ENCODE results near the gene DYDC2. TPM values are rescaled to one million over a fixed set of nuclear protein-coding genes. Genes with fewer than 3 reads are reported as not detected.

The DYDC2 gene
- polyA plus RNA-seq, 2 of the 4 experiments (the other 2 are of a cell fraction) = 0.04 TPM; not detected in 1

GRCh38 chr10:80333983-80334382, 22.6 kb upstream of the DYDC2 start:
- no peak for FAIRE-seq
- H3K27ac ChIP-seq = no peak overlapping the region
- peaks cover 3% of the 10 kb centered on the region; the same call in 1 of the 3 replicates for H3K9me3 ChIP-seq
- no peaks in the 10 kb centered on the region for H3K4me1 ChIP-seq
- DNase-seq (ENCODE audit: low read depth in 1 of 2, low spot score in 1 of 2) = no peak
- TF ChIP-seq FOSB (CRISPR knock-in tag; IDR thresholded peaks at IDR 0.05) = no peak
- no peak for TF ChIP-seq TP53 (CRISPR knock-in tag; IDR thresholded peaks at IDR 0.05)
- no peak for TF ChIP-seq ZFP36 (IDR thresholded peaks at IDR 0.05; ENCODE audit: borderline replicate concordance, partially characterized antibody)
- no peak for TF ChIP-seq KDM5A (IDR thresholded peaks at IDR 0.05)
- no peak for TF ChIP-seq FOXS1 (CRISPR knock-in tag; IDR thresholded peaks at IDR 0.05)
- TF ChIP-seq HDAC2 (IDR thresholded peaks at IDR 0.05) = no peak
- TF ChIP-seq REST (IDR thresholded peaks at IDR 0.05) = no peak
- no peak for TF ChIP-seq RNF2 (IDR thresholded peaks at IDR 0.05; ENCODE audit: borderline replicate concordance, low read depth)
- no peak for TF ChIP-seq ZSCAN20 (CRISPR knock-in tag; IDR thresholded peaks at IDR 0.05)
- no peak for TF ChIP-seq E2F6 (IDR thresholded peaks at IDR 0.05; ENCODE audit: borderline replicate concordance, low read depth)
- TF ChIP-seq FOSL2 (IDR thresholded peaks at IDR 0.05) = no peak
- TF ChIP-seq FOSL2 (CRISPR knock-in tag; IDR thresholded peaks at IDR 0.05) = no peak
- no peak for TF ChIP-seq ATOH8 (CRISPR knock-in tag; IDR thresholded peaks at IDR 0.05; ENCODE audit: low read depth)
- no peak for TF ChIP-seq KDM1A (IDR thresholded peaks at IDR 0.05; ENCODE audit: low read depth)
- TF ChIP-seq NFE2L2 (conservative IDR thresholded peaks at IDR 0.05; ENCODE audit: low read length) = no peak
- no peak for TF ChIP-seq SREBF2 (IDR thresholded peaks at IDR 0.05)
- TF ChIP-seq HOXB13 (CRISPR knock-in tag; IDR thresholded peaks at IDR 0.05; ENCODE audit: low read depth) = no peak
- no peak for TF ChIP-seq NPAS2 (CRISPR knock-in tag; IDR thresholded peaks at IDR 0.05; ENCODE audit: borderline replicate concordance)
- TF ChIP-seq PHF8 (IDR thresholded peaks at IDR 0.05; ENCODE audit: borderline replicate concordance, low read depth) = no peak
- WGBS (ENCODE audit: missing lambda C conversion rate) = 87% methylated on average over 1 of the region's 1 CpG
- ATAC-seq = peak in 1 of 2 experiments; percentile 30; a peak in 1 of 6 replicates
- ChIA-PET POLR2A (no interaction called here), CTCF (no interaction called here)
- no peak overlapping the region for H3K4me3 ChIP-seq
- H3K4me2 ChIP-seq = no peak overlapping the region

GRCh38 chr10:80344276-80344675, 12.3 kb upstream of the DYDC2 start:
- ChIA-PET POLR2A (no interaction called here), CTCF (no interaction called here)
- Histone ChIP-seq H3K27ac (no peak overlapping the region), H3K4me1 (no peaks in the 10 kb centered on the region), H3K4me2 (no peak overlapping the region), H3K4me3 (no peak overlapping the region), H3K9me3 (no peaks in the 10 kb centered on the region)
- FAIRE-seq (no peak), DNase-seq (ENCODE audit: low read depth in 1 of 2, low spot score in 1 of 2) (no peak), ATAC-seq (no peak)
- WGBS (ENCODE audit: missing lambda C conversion rate) = 25% methylated on average over 1 of the region's 1 CpG
- TF ChIP-seq HMGXB4 (CRISPR knock-in tag; IDR thresholded peaks at IDR 0.05; ENCODE audit: borderline replicate concordance) (no peak), NFE2L2 (conservative IDR thresholded peaks at IDR 0.05; ENCODE audit: low read length) (no peak), CEBPB (IDR thresholded peaks at IDR 0.05) (no peak), MAX (IDR thresholded peaks at IDR 0.05) (no peak), ZC3H11A (IDR thresholded peaks at IDR 0.05) (no peak), FOSL2 (IDR thresholded peaks at IDR 0.05) (no peak), FOSL2 (CRISPR knock-in tag; IDR thresholded peaks at IDR 0.05) (no peak), NPAS2 (CRISPR knock-in tag; IDR thresholded peaks at IDR 0.05; ENCODE audit: borderline replicate concordance) (no peak)

Data from A549 (cell line).